HEK293 (cell line): ENCODE results near the gene STXBP4.

Experiments used
- HOXA7 ChIP-seq: sonication (generic); formaldehyde crosslinking; IDR thresholded peaks from 2 replicates; pipeline ENCODE4 v1.8.1; 2022; ENCODE audit warnings: missing genetic modification reagents, borderline replicate concordance
- KLF10 ChIP-seq: fragments of 450-650 bp; IDR thresholded peaks from 2 replicates; pipeline ENCODE4 v1.5.1; 2018; ENCODE audit warnings: missing biosample characterization, mild to moderate bottlenecking, missing genetic modification characterization
- ZNF274 ChIP-seq, 2 experiments: fragments of 200-500 bp in 1 of 2; fragments of 450-650 bp in 1 of 2; sonication (Bioruptor generic) in 1 of 2; formaldehyde crosslinking in 1 of 2; IDR thresholded peaks; 2 replicates each; pipeline versions ENCODE4 v1.5.1 to v1.6.1; 2014 to 2016; ENCODE audit warnings: borderline replicate concordance in 1 of 2, inconsistent platforms in 1 of 2, low read length in 1 of 2, missing biosample characterization in 1 of 2, missing genetic modification characterization in 1 of 2
- ZNF394 ChIP-seq: fragments of 450-650 bp; formaldehyde crosslinking; IDR thresholded peaks from 2 replicates; pipeline ENCODE4 v1.5.1; 2016; ENCODE audit warnings: missing biosample characterization, missing genetic modification characterization, mild to moderate bottlenecking, moderate library complexity, borderline replicate concordance
- TF ChIP-seq, protein P1 (sequence below): fragments of 450-650 bp; formaldehyde crosslinking; IDR thresholded peaks from 2 replicates; pipeline ENCODE4 v1.5.1; 2016; ENCODE audit warnings: missing biosample characterization, missing genetic modification characterization
- TF ChIP-seq, protein P2 (sequence below): fragments of 450-650 bp; formaldehyde crosslinking; IDR thresholded peaks from 2 replicates; pipeline ENCODE4 v1.5.1; 2016; ENCODE audit warnings: missing biosample characterization, missing genetic modification characterization
- TF ChIP-seq, protein P3 (sequence below): fragments of 450-650 bp; formaldehyde crosslinking; IDR thresholded peaks from 2 replicates; pipeline ENCODE4 v1.5.1; 2016; ENCODE audit warnings: missing biosample characterization, missing genetic modification characterization

DNA sequence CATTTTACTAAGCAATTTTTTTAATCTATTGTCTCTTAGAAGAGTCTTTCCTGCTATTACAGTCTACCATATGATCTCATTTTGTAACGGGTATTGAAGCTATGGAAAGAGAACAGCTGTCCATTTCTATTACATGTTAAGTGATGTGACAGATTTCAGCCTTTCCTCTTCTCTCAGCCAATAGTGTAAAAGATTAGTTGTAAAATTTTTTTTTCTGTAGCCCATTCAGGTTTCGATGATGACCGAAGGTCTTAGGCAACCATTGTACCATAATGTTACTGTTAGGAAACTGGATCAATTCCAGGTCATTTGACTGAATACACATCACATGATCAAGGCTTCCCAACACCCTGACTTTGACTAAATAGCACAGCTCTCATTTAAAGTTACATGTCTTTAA is 148.6 kb downstream of the STXBP4 start:
- TF ChIP-seq, protein P1, sequence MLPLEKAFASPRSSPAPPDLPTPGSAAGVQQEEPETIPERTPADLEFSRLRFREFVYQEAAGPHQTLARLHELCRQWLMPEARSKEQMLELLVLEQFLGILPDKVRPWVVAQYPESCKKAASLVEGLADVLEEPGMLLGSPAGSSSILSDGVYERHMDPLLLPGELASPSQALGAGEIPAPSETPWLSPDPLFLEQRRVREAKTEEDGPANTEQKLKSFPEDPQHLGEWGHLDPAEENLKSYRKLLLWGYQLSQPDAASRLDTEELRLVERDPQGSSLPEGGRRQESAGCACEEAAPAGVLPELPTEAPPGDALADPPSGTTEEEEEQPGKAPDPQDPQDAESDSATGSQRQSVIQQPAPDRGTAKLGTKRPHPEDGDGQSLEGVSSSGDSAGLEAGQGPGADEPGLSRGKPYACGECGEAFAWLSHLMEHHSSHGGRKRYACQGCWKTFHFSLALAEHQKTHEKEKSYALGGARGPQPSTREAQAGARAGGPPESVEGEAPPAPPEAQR (tag by site-specific recombination): no peak
- no peak for TF ChIP-seq KLF10
- TF ChIP-seq, protein P2, sequence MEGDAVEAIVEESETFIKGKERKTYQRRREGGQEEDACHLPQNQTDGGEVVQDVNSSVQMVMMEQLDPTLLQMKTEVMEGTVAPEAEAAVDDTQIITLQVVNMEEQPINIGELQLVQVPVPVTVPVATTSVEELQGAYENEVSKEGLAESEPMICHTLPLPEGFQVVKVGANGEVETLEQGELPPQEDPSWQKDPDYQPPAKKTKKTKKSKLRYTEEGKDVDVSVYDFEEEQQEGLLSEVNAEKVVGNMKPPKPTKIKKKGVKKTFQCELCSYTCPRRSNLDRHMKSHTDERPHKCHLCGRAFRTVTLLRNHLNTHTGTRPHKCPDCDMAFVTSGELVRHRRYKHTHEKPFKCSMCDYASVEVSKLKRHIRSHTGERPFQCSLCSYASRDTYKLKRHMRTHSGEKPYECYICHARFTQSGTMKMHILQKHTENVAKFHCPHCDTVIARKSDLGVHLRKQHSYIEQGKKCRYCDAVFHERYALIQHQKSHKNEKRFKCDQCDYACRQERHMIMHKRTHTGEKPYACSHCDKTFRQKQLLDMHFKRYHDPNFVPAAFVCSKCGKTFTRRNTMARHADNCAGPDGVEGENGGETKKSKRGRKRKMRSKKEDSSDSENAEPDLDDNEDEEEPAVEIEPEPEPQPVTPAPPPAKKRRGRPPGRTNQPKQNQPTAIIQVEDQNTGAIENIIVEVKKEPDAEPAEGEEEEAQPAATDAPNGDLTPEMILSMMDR (tag by site-specific recombination): no peak
- TF ChIP-seq HOXA7 (CRISPR knock-in tag): no peak
- TF ChIP-seq, protein P3, sequence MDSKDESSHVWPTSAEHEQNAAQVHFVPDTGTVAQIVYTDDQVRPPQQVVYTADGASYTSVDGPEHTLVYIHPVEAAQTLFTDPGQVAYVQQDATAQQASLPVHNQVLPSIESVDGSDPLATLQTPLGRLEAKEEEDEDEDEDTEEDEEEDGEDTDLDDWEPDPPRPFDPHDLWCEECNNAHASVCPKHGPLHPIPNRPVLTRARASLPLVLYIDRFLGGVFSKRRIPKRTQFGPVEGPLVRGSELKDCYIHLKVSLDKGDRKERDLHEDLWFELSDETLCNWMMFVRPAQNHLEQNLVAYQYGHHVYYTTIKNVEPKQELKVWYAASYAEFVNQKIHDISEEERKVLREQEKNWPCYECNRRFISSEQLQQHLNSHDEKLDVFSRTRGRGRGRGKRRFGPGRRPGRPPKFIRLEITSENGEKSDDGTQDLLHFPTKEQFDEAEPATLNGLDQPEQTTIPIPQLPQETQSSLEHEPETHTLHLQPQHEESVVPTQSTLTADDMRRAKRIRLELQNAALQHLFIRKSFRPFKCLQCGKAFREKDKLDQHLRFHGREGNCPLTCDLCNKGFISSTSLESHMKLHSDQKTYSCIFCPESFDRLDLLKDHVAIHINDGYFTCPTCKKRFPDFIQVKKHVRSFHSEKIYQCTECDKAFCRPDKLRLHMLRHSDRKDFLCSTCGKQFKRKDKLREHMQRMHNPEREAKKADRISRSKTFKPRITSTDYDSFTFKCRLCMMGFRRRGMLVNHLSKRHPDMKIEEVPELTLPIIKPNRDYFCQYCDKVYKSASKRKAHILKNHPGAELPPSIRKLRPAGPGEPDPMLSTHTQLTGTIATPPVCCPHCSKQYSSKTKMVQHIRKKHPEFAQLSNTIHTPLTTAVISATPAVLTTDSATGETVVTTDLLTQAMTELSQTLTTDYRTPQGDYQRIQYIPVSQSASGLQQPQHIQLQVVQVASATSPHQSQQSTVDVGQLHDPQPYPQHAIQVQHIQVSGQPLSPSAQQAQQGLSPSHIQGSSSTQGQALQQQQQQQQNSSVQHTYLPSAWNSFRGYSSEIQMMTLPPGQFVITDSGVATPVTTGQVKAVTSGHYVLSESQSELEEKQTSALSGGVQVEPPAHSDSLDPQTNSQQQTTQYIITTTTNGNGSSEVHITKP (tag by site-specific recombination): no peak
- TF ChIP-seq ZNF274 (IDR thresholded peaks at IDR 0.05; ENCODE audit: low read length): no peak
- no peak for TF ChIP-seq ZNF274 (tag by site-specific recombination; IDR thresholded peaks at IDR 0.05; ENCODE audit: borderline replicate concordance)
- no peak for TF ChIP-seq ZNF394 (tag by site-specific recombination)
